ENCODE data around the gene PDCL2. TPM values are rescaled to one million over a fixed set of nuclear protein-coding genes. Genes with fewer than 3 reads are reported as not detected.

Gene PDCL2
- total and polyA plus RNA-seq, 2 donors (not counting 1 experiment from before 2014, with no cell fraction given), result not detected

GRCh38 chr4:55612341-55612740 lies 20.3 kb upstream of the PDCL2 start:
- Mint-ChIP-seq H3K4me3 (no peak overlapping the region), H3K27me3 (no peaks in the 10 kb centered on the region), H3K9me3 (ENCODE audit: insufficient read depth) (no peaks in the 10 kb centered on the region), H3K4me1 (no peaks in the 10 kb centered on the region), H3K27ac (no peak overlapping the region)
- Histone ChIP-seq H3K36me3 (replicated peaks in 1 of 2; ENCODE audit: control extremely low read depth in 1 of 2, control insufficient read depth in 1 of 2, extremely low read depth in 1 of 2, insufficient read depth in 2 of 2, low read length in 1 of 2) (no peaks in the 10 kb centered on the region), H3K9ac (ENCODE audit: low read length) (no peak overlapping the region), H3K9me3 (ENCODE audit: control extremely low read depth in 1 of 3, control insufficient read depth in 2 of 3, insufficient read depth in 1 of 3, low read length in 2 of 3) (no peaks in the 10 kb centered on the region), H2AFZ (ENCODE audit: insufficient read depth, low read depth, low read length, poor library complexity, severe bottlenecking) (no peak overlapping the region), H3K79me2 (ENCODE audit: control insufficient read depth, insufficient read depth, low read length) (no peaks in the 10 kb centered on the region), H3K27me3 (replicated peaks in 1 of 4; ENCODE audit: control extremely low read depth in 1 of 4, control insufficient read depth in 3 of 4, insufficient read depth in 4 of 4, low read length in 3 of 4) (peaks cover 0 to 6% (median 0%) of the 10 kb centered on the region in 4 experiments), H4K20me1 (ENCODE audit: control insufficient read depth, insufficient read depth, low read length, poor library complexity, severe bottlenecking) (no peaks in the 10 kb centered on the region), H3K4me1 (ENCODE audit: control insufficient read depth in 2 of 2, insufficient read depth in 2 of 2, low read length in 2 of 2) (no peaks in the 10 kb centered on the region), H3K4me2 (replicated peaks; ENCODE audit: low read depth, low read length, poor library complexity, severe bottlenecking) (no peak overlapping the region), H3K4me3 (ENCODE audit: control extremely low read depth in 1 of 5, extremely low read depth in 1 of 5, insufficient read depth in 1 of 5, low read depth in 2 of 5, low read length in 4 of 5) (no peak overlapping the region), H3K27ac (ENCODE audit: low read length in 2 of 2) (no peak overlapping the region)
- DNase-seq, result no peak
- WGBS (ENCODE audit: insufficient coverage), result no CpG with 5 or more reads among the region's 3 CpGs
- intact Hi-C loops (cut with micrococcal nuclease), result no loop called here
- ChIA-PET CTCF (no interaction called here), POLR2A (no interaction called here)
- no peak for ATAC-seq (ENCODE audit: low read depth)
- TF ChIP-seq CTCF (IDR thresholded peaks at IDR 0.05), result no peak
- no peak for TF ChIP-seq EZH2 (IDR thresholded peaks at IDR 0.05; ENCODE audit: borderline replicate concordance, insufficient read depth, low read depth, low read length, poor library complexity, severe bottlenecking)

- no peaks in the 10 kb centered on the region for H3K27me3 Mint-ChIP-seq
- no peaks in the 10 kb centered on the region for H3K9me3 ChIP-seq (ENCODE audit: control extremely low read depth in 1 of 3, control insufficient read depth in 2 of 3, insufficient read depth in 1 of 3, low read length in 2 of 3)
- H3K4me2 ChIP-seq (replicated peaks; ENCODE audit: low read depth, low read length, poor library complexity, severe bottlenecking), result no peak overlapping the region
- H3K4me3 Mint-ChIP-seq, result no peak overlapping the region
- H3K27ac ChIP-seq (ENCODE audit: low read length in 2 of 2), result no peak overlapping the region
- no peak for ATAC-seq (ENCODE audit: low read depth)
- no peak overlapping the region for H3K27ac Mint-ChIP-seq
- no peak for TF ChIP-seq CTCF (IDR thresholded peaks at IDR 0.05)
- no peak for TF ChIP-seq EZH2 (IDR thresholded peaks at IDR 0.05; ENCODE audit: borderline replicate concordance, insufficient read depth, low read depth, low read length, poor library complexity, severe bottlenecking)
- no peaks in the 10 kb centered on the region for H3K36me3 ChIP-seq (replicated peaks in 1 of 2; ENCODE audit: control extremely low read depth in 1 of 2, control insufficient read depth in 1 of 2, extremely low read depth in 1 of 2, insufficient read depth in 2 of 2, low read length in 1 of 2)
- WGBS (ENCODE audit: insufficient coverage), result no CpG with 5 or more reads among the region's 3 CpGs
- H4K20me1 ChIP-seq (ENCODE audit: control insufficient read depth, insufficient read depth, low read length, poor library complexity, severe bottlenecking), result no peaks in the 10 kb centered on the region
- no peaks in the 10 kb centered on the region for H3K4me1 ChIP-seq (ENCODE audit: control insufficient read depth in 2 of 2, insufficient read depth in 2 of 2, low read length in 2 of 2)
- no peak overlapping the region for H3K9ac ChIP-seq (ENCODE audit: low read length)
- H3K9me3 Mint-ChIP-seq (ENCODE audit: insufficient read depth), result no peaks in the 10 kb centered on the region
- H2AFZ ChIP-seq (ENCODE audit: insufficient read depth, low read depth, low read length, poor library complexity, severe bottlenecking), result no peak overlapping the region
- H3K27me3 ChIP-seq (replicated peaks in 1 of 4; ENCODE audit: control extremely low read depth in 1 of 4, control insufficient read depth in 3 of 4, insufficient read depth in 4 of 4, low read length in 3 of 4), result peaks cover 0 to 6% (median 0%) of the 10 kb centered on the region in 4 experiments
- no peak overlapping the region for H3K4me3 ChIP-seq (ENCODE audit: control extremely low read depth in 1 of 5, extremely low read depth in 1 of 5, insufficient read depth in 1 of 5, low read depth in 2 of 5, low read length in 4 of 5)
- H3K79me2 ChIP-seq (ENCODE audit: control insufficient read depth, insufficient read depth, low read length), result no peaks in the 10 kb centered on the region
- no peaks in the 10 kb centered on the region for H3K4me1 Mint-ChIP-seq
- POLR2A ChIA-PET, result no interaction called here
- CTCF ChIA-PET, result no interaction called here
- DNase-seq, result no peak
- intact Hi-C loops (cut with micrococcal nuclease), result no loop called here
Measured at GRCh38 chr4:55611358-55612059, 19.5 kb upstream of the PDCL2 start.
